Neural crest cell (in vitro differentiated cells): ENCODE data around the gene EIF4E. TPM values are rescaled to one million over a fixed set of nuclear protein-coding genes. Genes with fewer than 3 reads are reported as not detected.
"Not testable (repeated sequence)": the region's sequence is repeated elsewhere in the genome, so short reads cannot be mapped to it uniquely, and the experiment has no call there.

Experiments
- DNase-seq: peaks from one replicate; pipeline ENCODE4 v3.0.0; 2021; ENCODE audit warnings: low read depth, mixed read lengths, low spot score
- H3K27ac Mint-ChIP-seq: one replicate; pipeline ENCODE4 v1.8.0; 2021; ENCODE audit warnings: mild to moderate bottlenecking, mixed read lengths; ENCODE audit not compliant: unreplicated experiment
- H3K27me3 Mint-ChIP-seq: 2 replicates; pipeline ENCODE4 v1.8.0; 2021; ENCODE audit warnings: low read depth, mild to moderate bottlenecking, mixed read lengths
- H3K36me3 Mint-ChIP-seq: 2 replicates; pipeline ENCODE4 v1.8.0; 2021; ENCODE audit warnings: low read depth, mild to moderate bottlenecking, mixed read lengths
- H3K4me1 Mint-ChIP-seq: 2 replicates; pipeline ENCODE4 v1.8.0; 2021; ENCODE audit warnings: mixed read lengths
- H3K4me3 Mint-ChIP-seq: one replicate; pipeline ENCODE4 v1.8.0; 2021; ENCODE audit warnings: mild to moderate bottlenecking, mixed read lengths
- H3K9me3 Mint-ChIP-seq: 2 replicates; pipeline ENCODE4 v1.8.0; 2021; ENCODE audit warnings: mixed read lengths
- CTCF ChIP-seq: fragments of 200-600 bp; sonication (generic); conservative IDR thresholded peaks from 2 replicates; pipeline ENCODE4 v1.5.0; 2021; ENCODE audit warnings: antibody characterized with exemption, mild to moderate bottlenecking
- total RNA-seq: library from RNA; stranded (reverse); gene quantifications from 2 replicates; pipeline ENCODE4 v1.2.1, GENCODE V29; 2021

Gene EIF4E
- total RNA-seq, 1 donor from 2014 or later = 144 TPM

- no peaks in the 10 kb centered on the region for H3K27me3 Mint-ChIP-seq
- DNase-seq = no peak
- no peak for TF ChIP-seq CTCF
- no peaks in the 10 kb centered on the region for H3K4me1 Mint-ChIP-seq
- no peak overlapping the region for H3K27ac Mint-ChIP-seq
- H3K4me3 Mint-ChIP-seq = no peak overlapping the region
- H3K36me3 Mint-ChIP-seq = no peaks in the 10 kb centered on the region
- H3K9me3 Mint-ChIP-seq = peaks cover 5% of the 10 kb centered on the region
These were observed 95.5 kb downstream of the EIF4E start for GRCh38 chr4:98833384-98833783.

- H3K4me3 Mint-ChIP-seq, H3K27ac Mint-ChIP-seq, H3K27me3 Mint-ChIP-seq, DNase-seq, H3K9me3 Mint-ChIP-seq, H3K4me1 Mint-ChIP-seq, H3K36me3 Mint-ChIP-seq: not testable (repeated sequence)
These were observed 97.9 kb downstream of the EIF4E start for GRCh38 chr4:98831036-98831435.

Other genes with a start within 250 kb of the EIF4E start
- 52.1 and 54.4 TPM in 2 replicates for gene METAP1, start 66.6 kb upstream of the EIF4E start, total RNA-seq
- gene ADH5, start 159.7 kb upstream of the EIF4E start, total RNA-seq = 252 and 256 TPM in 2 replicates
- gene ADH4, start 215.2 kb upstream of the EIF4E start, total RNA-seq = not detected in 2 replicates